ENCODE measurements around the gene CST1.

The CST1 gene

GRCh38 chr20:23697947-23698346, 52.8 kb downstream of the CST1 start:
- no peak for DNase-seq

All from DMS79 treated with DMSO at 0.1 percent for 48 hours (cell line).